Stimulated activated CD4-positive, alpha-beta T cell treated with anti-CD3 and anti-CD28 coated beads, Interleukin-2, amount 100 ng/mL, for 4 hours (primary cell): ENCODE results near the gene SHISA5.
"Not testable (repeated sequence)": the region's sequence is repeated elsewhere in the genome, so short reads cannot be mapped to it uniquely, and the experiment has no call there.

Experiments used
- DNase-seq: peaks from one replicate; pipeline ENCODE4 v3.0.0-alpha.2; 2020; ENCODE audit warnings: low read depth

The SHISA5 gene

GRCh38 chr3:48477959-48478520 lies 25.9 kb downstream of the SHISA5 start:
- DNase-seq: no peak

- no peak for DNase-seq
Observed at GRCh38 chr3:48476426-48477053, 27.4 kb downstream of the SHISA5 start.

- DNase-seq: no peak
Observed at GRCh38 chr3:48475188-48475587, 28.8 kb downstream of the SHISA5 start.

- no peak for DNase-seq
Observed at GRCh38 chr3:48474619-48475018, 29.4 kb downstream of the SHISA5 start.

- DNase-seq: not testable (repeated sequence)
Observed at GRCh38 chr3:48474031-48474430, 29.9 kb downstream of the SHISA5 start.

GRCh38 chr3:48473617-48473952 lies 30.4 kb downstream of the SHISA5 start:
- DNase-seq: no peak

GRCh38 chr3:48472923-48473616 lies 30.9 kb downstream of the SHISA5 start:
- peak; percentile 95 for DNase-seq

GRCh38 chr3:48472673-48472922 lies 31.4 kb downstream of the SHISA5 start:
- DNase-seq: no peak

GRCh38 chr3:48470286-48470685 lies 33.7 kb downstream of the SHISA5 start:
- no peak for DNase-seq

GRCh38 chr3:48469046-48469915 lies 34.7 kb downstream of the SHISA5 start:
- no peak for DNase-seq

GRCh38 chr3:48468329-48468731 lies 35.6 kb downstream of the SHISA5 start:
- no peak for DNase-seq

GRCh38 chr3:48467473-48468267 lies 36.3 kb downstream of the SHISA5 start:
- no peak for DNase-seq

GRCh38 chr3:48467110-48467454 lies 36.9 kb downstream of the SHISA5 start:
- no peak for DNase-seq

GRCh38 chr3:48466386-48467109 lies 37.4 kb downstream of the SHISA5 start:
- no peak for DNase-seq

GRCh38 chr3:48465531-48466378 lies 38.2 kb downstream of the SHISA5 start:
- DNase-seq: peak; percentile 81

GRCh38 chr3:48465237-48465530 lies 38.8 kb downstream of the SHISA5 start:
- DNase-seq: no peak

GRCh38 chr3:48464713-48465221 lies 39.2 kb downstream of the SHISA5 start:
- DNase-seq: no peak

- DNase-seq: no peak
Observed at GRCh38 chr3:48463703-48464102, 40.3 kb downstream of the SHISA5 start.

GRCh38 chr3:48461767-48462166 lies 42.2 kb downstream of the SHISA5 start:
- not testable (repeated sequence) for DNase-seq

GRCh38 chr3:48460517-48460902 lies 43.5 kb downstream of the SHISA5 start:
- no peak for DNase-seq
